H9 (cell line): ENCODE data around the gene GABRB2. TPM values are rescaled to one million over a fixed set of nuclear protein-coding genes. Genes with fewer than 3 reads are reported as not detected.

Experiments
- DNase-seq: peaks from one replicate; pipeline ENCODE4 v3.0.0-alpha.2; 2017
- H2AFZ ChIP-seq: one replicate; pipeline ENCODE4 v1.6.1; 2013; ENCODE audit warnings: mild to moderate bottlenecking, low read length, control low read depth, moderate library complexity
- H2AK5ac ChIP-seq: 2 replicates; pipeline ENCODE4 v1.6.1; 2013; ENCODE audit warnings: low read length, control low read depth, mixed read lengths; ENCODE audit not compliant: insufficient read length
- H2BK120ac ChIP-seq: one replicate; pipeline ENCODE4 v1.6.1; 2013; ENCODE audit warnings: low read depth, mild to moderate bottlenecking, low read length, control low read depth, inconsistent platforms; ENCODE audit not compliant: poor library complexity, severe bottlenecking
- H2BK12ac ChIP-seq: 2 replicates; pipeline ENCODE4 v1.6.1; 2013; ENCODE audit warnings: low read length, control low read depth, mixed read lengths, low read depth; ENCODE audit not compliant: insufficient read length
- H2BK15ac ChIP-seq: 2 replicates; pipeline ENCODE4 v1.6.1; 2013; ENCODE audit warnings: low read depth, low read length, control low read depth
- H2BK20ac ChIP-seq: one replicate; pipeline ENCODE4 v1.6.1; 2013; ENCODE audit warnings: low read depth, mild to moderate bottlenecking, low read length, control low read depth, inconsistent platforms; ENCODE audit not compliant: poor library complexity, severe bottlenecking
- H2BK5ac ChIP-seq: 2 replicates; pipeline ENCODE4 v1.6.1; 2013; ENCODE audit warnings: low read length, control low read depth, mixed read lengths; ENCODE audit not compliant: insufficient read length
- H3K14ac ChIP-seq: 2 replicates; pipeline ENCODE4 v1.6.1; 2013; ENCODE audit warnings: low read length, control low read depth; ENCODE audit not compliant: insufficient read depth
- H3K18ac ChIP-seq: 2 replicates; pipeline ENCODE4 v1.6.1; 2013; ENCODE audit warnings: low read depth, mild to moderate bottlenecking, mixed read lengths, low read length, control low read depth; ENCODE audit not compliant: insufficient read length
- H3K23ac ChIP-seq: 2 replicates; pipeline ENCODE4 v1.6.1; 2013; ENCODE audit warnings: low read length, control low read depth, mixed read lengths, low read depth; ENCODE audit not compliant: insufficient read length
- H3K23me2 ChIP-seq: 2 replicates; pipeline ENCODE4 v1.6.1; 2013; ENCODE audit warnings: low read depth, mild to moderate bottlenecking, mixed read lengths, low read length, control low read depth; ENCODE audit not compliant: insufficient read length, poor library complexity, severe bottlenecking
- H3K27ac ChIP-seq: 2 replicates; pipeline ENCODE4 v1.5.1; 2013; ENCODE audit warnings: low read length, control low read depth, mixed read lengths, low read depth; ENCODE audit not compliant: insufficient read length
- H3K27me3 ChIP-seq: 2 replicates; pipeline ENCODE4 v1.6.1; 2013; ENCODE audit warnings: low read length, control low read depth, inconsistent platforms; ENCODE audit not compliant: insufficient read depth
- H3K4ac ChIP-seq: 2 replicates; pipeline ENCODE4 v1.6.1; 2013; ENCODE audit warnings: low read depth, mild to moderate bottlenecking, control low read depth, inconsistent platforms, low read length, moderate library complexity
- H3K4me1 ChIP-seq: 2 replicates; pipeline ENCODE4 v1.6.1; 2013; ENCODE audit warnings: low read length, control low read depth, inconsistent platforms; ENCODE audit not compliant: insufficient read depth
- H3K4me2 ChIP-seq: 2 replicates; pipeline ENCODE4 v1.6.1; 2013; ENCODE audit warnings: low read length, control low read depth, mixed read lengths; ENCODE audit not compliant: insufficient read length, insufficient read depth
- H3K56ac ChIP-seq: 2 replicates; pipeline ENCODE4 v1.6.1; 2013; ENCODE audit warnings: low read depth, mild to moderate bottlenecking, mixed read lengths, low read length, control low read depth; ENCODE audit not compliant: insufficient read length
- H3K79me1 ChIP-seq: 2 replicates; pipeline ENCODE4 v1.6.1; 2013; ENCODE audit warnings: low read depth, mild to moderate bottlenecking, moderate library complexity, low read length, control low read depth, inconsistent platforms; ENCODE audit not compliant: insufficient read depth, poor library complexity, severe bottlenecking
- H3K79me2 ChIP-seq: 2 replicates; pipeline ENCODE4 v1.6.1; 2013; ENCODE audit warnings: low read length, control low read depth, inconsistent platforms; ENCODE audit not compliant: insufficient read depth
- H3K9ac ChIP-seq: 2 replicates; pipeline ENCODE4 v1.6.1; 2013; ENCODE audit warnings: low read length, control low read depth, mixed read lengths; ENCODE audit not compliant: insufficient read length; ENCODE audit errors: extremely low read depth
- H3K9me3 ChIP-seq: one replicate; pipeline ENCODE4 v1.6.1; 2013; ENCODE audit warnings: low read depth, low read length, inconsistent platforms; ENCODE audit not compliant: control insufficient read depth
- H3T11ph ChIP-seq: one replicate; pipeline ENCODE4 v1.6.1; 2013; ENCODE audit warnings: mild to moderate bottlenecking, low read length, control low read depth, inconsistent platforms
- H4K20me1 ChIP-seq: one replicate; pipeline ENCODE4 v1.6.1; 2013; ENCODE audit not compliant: control insufficient read depth, insufficient read length, insufficient read depth
- H4K5ac ChIP-seq: 2 replicates; pipeline ENCODE4 v1.6.1; 2013; ENCODE audit warnings: low read depth, mild to moderate bottlenecking, mixed read lengths, low read length, control low read depth; ENCODE audit not compliant: insufficient read length
- H4K8ac ChIP-seq: replicated peaks from 2 replicates; pipeline ENCODE4 v1.6.1; 2013; ENCODE audit warnings: low read length, control low read depth, mixed read lengths, low read depth; ENCODE audit not compliant: insufficient read length
- H4K91ac ChIP-seq: 2 replicates; pipeline ENCODE4 v1.6.1; 2013; ENCODE audit warnings: low read depth, mild to moderate bottlenecking, moderate library complexity, mixed read lengths, low read length, control low read depth; ENCODE audit not compliant: insufficient read length
- H3K27ac Mint-ChIP-seq, 3 experiments: 2 replicates in 2 of 3; 3 replicates in 1 of 3; pipeline ENCODE4 v1.8.0; 2020 to 2021; ENCODE audit warnings: mixed read lengths in 3 of 3, mild to moderate bottlenecking in 1 of 3, moderate library complexity in 1 of 3
- H3K27me3 Mint-ChIP-seq: 2 replicates; pipeline ENCODE4 v1.8.0; 2021; ENCODE audit warnings: low read depth, mild to moderate bottlenecking, moderate library complexity, mixed read lengths
- H3K36me3 Mint-ChIP-seq, 3 experiments: 2 replicates in 2 of 3; 3 replicates in 1 of 3; pipeline ENCODE4 v1.8.0; 2020 to 2021; ENCODE audit warnings: low read depth in 3 of 3, mixed read lengths in 3 of 3; ENCODE audit not compliant: insufficient read depth in 1 of 3
- H3K4me1 Mint-ChIP-seq, 2 experiments: 2 replicates each; pipeline ENCODE4 v1.8.0; 2020; ENCODE audit warnings: mixed read lengths in 2 of 2
- H3K4me3 Mint-ChIP-seq, 2 experiments: 2 replicates in 1 of 2; 3 replicates in 1 of 2; pipeline ENCODE4 v1.8.0; 2020 to 2021; ENCODE audit warnings: mild to moderate bottlenecking in 2 of 2, mixed read lengths in 2 of 2, moderate library complexity in 1 of 2
- H3K9me3 Mint-ChIP-seq, 2 experiments: 2 replicates in 1 of 2; 3 replicates in 1 of 2; pipeline ENCODE4 v1.8.0; 2020; ENCODE audit warnings: mild to moderate bottlenecking in 2 of 2, mixed read lengths in 2 of 2, moderate library complexity in 1 of 2
- WGBS: extraction: QIAGEN DNeasy Blood & Tissue Kit; methylation state at CpG from one replicate; pipeline ENCODE4 v1.1.7; 2013; ENCODE audit warnings: missing lambda C conversion rate, low lambda C conversion rate, mixed read lengths; ENCODE audit not compliant: insufficient read length; ENCODE audit errors: extremely low coverage; 5-methylcytosine and 5-hydroxymethylcytosine counted together
- total RNA-seq: library from RNA; stranded (reverse); gene quantifications from 2 replicates; pipeline ENCODE4 v1.2.1, GENCODE V29; 2021
- TF ChIP-seq, protein P1 (sequence below): fragments of 200-600 bp; sonication (generic); conservative IDR thresholded peaks from 3 replicates; pipeline ENCODE4 v1.8.0; 2021; ENCODE audit warnings: antibody characterized with exemption, mild to moderate bottlenecking

GABRB2 gene
- total RNA-seq, 1 experiment from 2014 or later: 0.20 TPM

DNA sequence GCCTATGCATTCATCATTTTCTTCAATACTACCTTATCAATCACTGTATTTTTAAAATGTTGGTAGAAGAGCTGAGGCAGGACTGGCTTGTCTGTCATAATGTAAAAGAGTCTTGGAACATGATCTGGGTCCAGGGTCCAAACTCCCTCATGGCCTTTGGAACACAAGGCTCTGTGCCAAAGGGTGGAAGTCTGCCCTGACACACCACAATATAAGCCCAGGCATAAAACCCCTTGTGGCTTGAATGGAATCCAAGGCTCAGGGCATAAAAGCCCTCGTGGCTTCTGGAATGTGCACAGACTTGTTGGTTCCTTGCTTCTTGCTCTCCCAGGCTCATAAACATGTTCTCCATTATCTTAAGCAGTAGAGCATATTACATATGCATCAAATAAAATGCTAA lies 48.0 kb downstream of the GABRB2 start:
- no peaks in the 10 kb centered on the region for H3K27me3 ChIP-seq
- DNase-seq: no peak
- H2BK15ac ChIP-seq: no peak overlapping the region
- H3K14ac ChIP-seq: no peak overlapping the region
- no peak overlapping the region for H2BK120ac ChIP-seq
- H3K23ac ChIP-seq: no peak overlapping the region
- no peaks in the 10 kb centered on the region for H3K79me2 ChIP-seq
- H3K4ac ChIP-seq: no peak overlapping the region
- H3K9me3 ChIP-seq: no peaks in the 10 kb centered on the region
- Mint-ChIP-seq H3K9me3 (peaks cover 12 to 15% of the 10 kb centered on the region in 2 experiments), H3K4me1 (no peaks in the 10 kb centered on the region), H3K27ac (no peak overlapping the region), H3K36me3 (peaks cover 3 to 7% (median 5%) of the 10 kb centered on the region in 3 experiments; a peak in 6 of 7 replicates), H3K27me3 (no peaks in the 10 kb centered on the region), H3K4me3 (no peak overlapping the region)
- no peaks in the 10 kb centered on the region for H4K20me1 ChIP-seq
- H3K9ac ChIP-seq: no peak overlapping the region
- H4K91ac ChIP-seq: no peak overlapping the region
- no peak overlapping the region for H2BK12ac ChIP-seq
- H4K5ac ChIP-seq: no peak overlapping the region
- no peak overlapping the region for H4K8ac ChIP-seq
- H3K23me2 ChIP-seq: no peaks in the 10 kb centered on the region
- no peaks in the 10 kb centered on the region for H3K4me1 ChIP-seq
- H3K56ac ChIP-seq: no peak overlapping the region
- H3K79me1 ChIP-seq: no peaks in the 10 kb centered on the region
- WGBS: no CpG with 5 or more reads among the region's 1 CpG
- H2BK5ac ChIP-seq: no peak overlapping the region
- TF ChIP-seq, protein P1, sequence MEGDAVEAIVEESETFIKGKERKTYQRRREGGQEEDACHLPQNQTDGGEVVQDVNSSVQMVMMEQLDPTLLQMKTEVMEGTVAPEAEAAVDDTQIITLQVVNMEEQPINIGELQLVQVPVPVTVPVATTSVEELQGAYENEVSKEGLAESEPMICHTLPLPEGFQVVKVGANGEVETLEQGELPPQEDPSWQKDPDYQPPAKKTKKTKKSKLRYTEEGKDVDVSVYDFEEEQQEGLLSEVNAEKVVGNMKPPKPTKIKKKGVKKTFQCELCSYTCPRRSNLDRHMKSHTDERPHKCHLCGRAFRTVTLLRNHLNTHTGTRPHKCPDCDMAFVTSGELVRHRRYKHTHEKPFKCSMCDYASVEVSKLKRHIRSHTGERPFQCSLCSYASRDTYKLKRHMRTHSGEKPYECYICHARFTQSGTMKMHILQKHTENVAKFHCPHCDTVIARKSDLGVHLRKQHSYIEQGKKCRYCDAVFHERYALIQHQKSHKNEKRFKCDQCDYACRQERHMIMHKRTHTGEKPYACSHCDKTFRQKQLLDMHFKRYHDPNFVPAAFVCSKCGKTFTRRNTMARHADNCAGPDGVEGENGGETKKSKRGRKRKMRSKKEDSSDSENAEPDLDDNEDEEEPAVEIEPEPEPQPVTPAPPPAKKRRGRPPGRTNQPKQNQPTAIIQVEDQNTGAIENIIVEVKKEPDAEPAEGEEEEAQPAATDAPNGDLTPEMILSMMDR: no peak
- H3K4me2 ChIP-seq: no peak overlapping the region
- no peak overlapping the region for H3T11ph ChIP-seq
- H2AK5ac ChIP-seq: no peak overlapping the region
- H3K18ac ChIP-seq: no peak overlapping the region
- no peak overlapping the region for H2AFZ ChIP-seq
- H3K27ac ChIP-seq: no peak overlapping the region
- no peak overlapping the region for H2BK20ac ChIP-seq
